GM20431 (cell line): ENCODE results near the gene TFDP3.

Experiments used
- in situ Hi-C: fragments of 300-500 bp; cut with MseI, MboI; formaldehyde crosslinking; loops from one replicate; pipeline ENCODE4 v1.15.0; 2020; ENCODE audit warnings: low sequenced_read_pairs; ENCODE audit not compliant: unreplicated experiment

Gene TFDP3

DNA sequence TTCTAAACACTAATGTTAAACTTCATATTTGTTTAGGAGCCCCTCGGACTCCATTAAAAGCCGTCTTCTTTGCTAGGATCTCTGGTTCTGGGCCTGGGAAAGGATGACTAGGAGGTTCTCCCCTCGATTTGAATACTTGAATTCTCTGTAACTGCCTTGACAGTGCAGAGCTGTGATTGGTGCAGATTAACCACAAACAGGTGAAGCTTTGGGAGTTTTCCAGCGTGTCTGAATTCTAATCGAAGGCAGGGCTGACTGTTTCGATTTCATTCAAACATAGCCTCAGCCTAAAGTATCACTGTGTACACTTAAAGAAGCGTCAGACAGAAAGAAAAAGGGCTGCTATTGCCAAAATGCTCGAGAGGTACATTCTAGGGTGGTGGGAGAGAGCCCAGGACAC, 29.0 kb downstream of the TFDP3 start:
- in situ Hi-C loops = no loop called here

DNA sequence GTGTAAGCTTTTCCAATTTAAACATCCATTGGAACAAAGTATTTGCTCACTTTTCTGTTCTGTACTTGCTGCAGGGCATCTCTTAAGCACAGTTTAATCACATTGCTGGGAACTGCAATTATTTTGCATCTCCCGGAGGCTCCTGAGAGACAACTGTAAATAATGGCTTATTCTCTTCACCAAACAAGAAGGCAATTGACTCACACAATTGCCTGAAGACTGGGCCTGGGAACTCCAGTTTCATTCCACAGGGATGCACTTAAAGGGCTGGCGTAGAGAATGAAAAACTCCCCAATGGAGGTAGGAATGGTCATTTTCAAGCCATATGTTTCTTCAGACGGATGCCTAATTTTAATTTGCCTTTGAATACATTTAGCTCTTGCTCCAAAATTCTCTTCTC, 29.5 kb downstream of the TFDP3 start:
- in situ Hi-C loops = no loop called here

DNA sequence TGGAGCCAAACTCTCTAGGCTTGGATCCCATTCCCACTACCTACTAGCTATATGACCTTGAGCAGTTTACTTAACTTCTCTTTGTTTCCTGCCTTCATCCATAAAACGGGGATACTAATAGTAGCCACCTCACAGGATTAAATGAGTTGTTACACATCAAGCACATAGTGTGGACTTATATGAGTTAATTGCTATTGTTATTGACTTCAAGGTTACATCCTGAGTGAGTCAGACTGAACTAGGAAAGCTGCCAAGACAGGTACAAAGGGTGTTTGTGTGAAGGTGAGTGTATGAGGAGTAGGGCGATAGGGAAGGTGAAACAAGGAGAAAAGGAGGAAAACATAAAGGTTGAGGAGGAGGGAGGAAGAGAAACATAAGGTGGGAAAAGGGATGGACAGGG, 32.2 kb downstream of the TFDP3 start:
- in situ Hi-C loops = no loop called here

DNA sequence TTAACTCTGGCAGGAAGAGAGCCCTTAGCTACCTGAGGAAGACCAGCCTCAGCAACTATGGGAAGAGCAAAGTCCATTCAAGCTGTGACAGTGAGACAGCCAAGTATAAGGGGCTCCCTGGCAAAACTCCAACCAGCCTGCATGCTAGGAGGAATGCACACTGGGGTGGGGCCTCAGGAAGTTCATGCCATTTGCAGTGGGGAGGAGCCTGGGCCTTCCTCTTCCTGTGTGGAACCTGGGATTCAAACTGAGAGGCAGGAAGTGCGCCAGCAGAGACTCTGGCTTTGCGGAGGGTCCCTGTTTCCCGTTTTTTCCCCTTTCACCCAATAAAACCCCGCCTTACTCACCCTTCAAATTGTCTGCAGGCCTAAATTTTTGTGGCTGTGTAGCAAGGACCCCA, 33.0 kb downstream of the TFDP3 start:
- in situ Hi-C loops = no loop called here

DNA sequence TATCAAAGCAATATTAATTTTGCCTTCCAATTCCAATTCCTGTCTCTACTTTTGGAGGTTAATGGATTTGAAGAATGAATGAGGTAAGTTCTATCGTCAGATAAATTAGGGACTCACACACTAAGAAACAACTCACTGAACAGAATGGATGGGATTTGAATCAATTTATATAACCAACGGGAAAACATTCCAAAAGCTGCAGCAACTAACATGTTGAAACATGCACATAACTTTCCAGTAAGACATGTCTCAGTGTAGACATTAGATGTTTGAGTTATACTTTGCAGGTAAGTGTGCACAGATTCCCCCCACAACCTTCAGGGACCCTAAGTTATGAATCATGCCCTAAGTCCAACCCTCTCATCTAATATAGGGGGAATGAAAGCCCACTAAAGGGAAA, 34.3 kb downstream of the TFDP3 start:
- in situ Hi-C loops = no loop called here

DNA sequence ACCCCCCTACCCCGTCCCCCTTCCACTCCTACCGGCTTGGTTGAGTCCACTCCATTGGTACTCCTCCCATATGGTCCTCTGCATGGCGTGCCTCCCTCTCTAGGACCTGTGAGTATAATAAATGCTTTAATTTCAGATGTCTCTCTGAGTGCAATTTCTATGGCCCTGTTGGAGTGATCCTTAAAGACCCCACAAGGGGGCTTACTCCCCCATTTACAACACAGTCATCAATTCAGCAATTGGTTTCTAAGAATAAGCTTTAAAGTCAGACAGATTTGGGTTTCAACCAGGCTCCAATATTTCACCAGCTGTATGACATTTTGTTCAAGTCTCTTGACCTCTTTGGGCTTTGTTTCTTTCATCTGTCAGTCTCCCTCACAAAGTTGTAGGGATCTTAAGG, 38.7 kb downstream of the TFDP3 start:
- in situ Hi-C loops = no loop called here

DNA sequence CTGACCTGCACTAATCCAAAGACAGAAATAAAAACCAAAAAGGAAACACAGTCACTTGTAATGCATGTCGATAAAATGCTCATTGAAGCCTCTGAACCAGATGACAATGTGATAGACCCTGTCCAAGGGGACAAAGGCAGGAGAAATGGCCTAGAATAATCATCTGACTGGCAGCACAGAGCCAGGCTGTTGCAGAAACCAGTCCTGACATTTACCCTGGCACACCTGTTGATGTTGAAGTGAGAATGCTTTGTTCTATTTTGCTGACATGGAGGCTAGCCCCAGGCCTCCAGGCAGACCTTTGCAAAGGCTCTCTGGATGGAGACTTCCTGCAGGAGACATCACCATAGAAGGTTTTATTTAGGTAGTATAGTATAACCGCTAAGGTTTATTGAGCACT, 41.0 kb downstream of the TFDP3 start:
- in situ Hi-C loops = no loop called here

DNA sequence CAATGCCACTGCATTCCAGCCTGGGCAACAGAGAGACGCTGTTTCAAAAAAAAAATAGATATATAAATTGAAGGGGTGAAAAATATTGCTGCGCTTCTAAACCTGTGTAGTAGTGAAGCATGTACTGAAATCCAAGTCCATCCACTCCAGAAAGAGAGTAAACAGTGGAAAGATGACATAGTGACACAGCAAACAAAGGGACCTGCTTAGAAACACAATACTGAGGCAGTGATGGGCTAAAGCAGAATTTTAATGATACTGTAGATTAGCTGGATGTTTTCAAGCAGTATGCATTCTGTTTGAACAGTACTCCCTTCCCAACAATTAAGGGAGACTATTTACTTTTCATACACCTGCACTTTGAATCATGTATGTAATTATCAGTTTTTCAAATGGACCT, 42.5 kb downstream of the TFDP3 start:
- in situ Hi-C loops = no loop called here

DNA sequence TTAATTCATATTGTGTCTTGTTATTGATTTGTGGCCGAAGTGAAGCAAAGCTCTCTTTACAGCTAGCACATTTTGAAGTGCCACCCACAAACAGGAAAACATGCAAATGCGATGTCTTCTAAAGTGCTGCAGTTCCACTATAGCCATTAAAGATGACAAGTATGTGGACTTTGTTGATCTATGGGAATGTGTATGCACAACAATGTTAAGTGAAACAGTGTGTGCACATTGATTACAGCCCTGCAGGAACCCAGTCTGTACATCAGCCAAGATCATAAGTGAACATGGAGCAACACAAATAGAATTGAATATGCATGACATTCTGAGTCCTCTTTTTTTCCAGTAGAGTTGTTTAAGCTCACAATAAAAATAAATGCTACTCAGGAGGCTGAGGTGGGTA, 43.0 kb downstream of the TFDP3 start:
- in situ Hi-C loops = no loop called here

DNA sequence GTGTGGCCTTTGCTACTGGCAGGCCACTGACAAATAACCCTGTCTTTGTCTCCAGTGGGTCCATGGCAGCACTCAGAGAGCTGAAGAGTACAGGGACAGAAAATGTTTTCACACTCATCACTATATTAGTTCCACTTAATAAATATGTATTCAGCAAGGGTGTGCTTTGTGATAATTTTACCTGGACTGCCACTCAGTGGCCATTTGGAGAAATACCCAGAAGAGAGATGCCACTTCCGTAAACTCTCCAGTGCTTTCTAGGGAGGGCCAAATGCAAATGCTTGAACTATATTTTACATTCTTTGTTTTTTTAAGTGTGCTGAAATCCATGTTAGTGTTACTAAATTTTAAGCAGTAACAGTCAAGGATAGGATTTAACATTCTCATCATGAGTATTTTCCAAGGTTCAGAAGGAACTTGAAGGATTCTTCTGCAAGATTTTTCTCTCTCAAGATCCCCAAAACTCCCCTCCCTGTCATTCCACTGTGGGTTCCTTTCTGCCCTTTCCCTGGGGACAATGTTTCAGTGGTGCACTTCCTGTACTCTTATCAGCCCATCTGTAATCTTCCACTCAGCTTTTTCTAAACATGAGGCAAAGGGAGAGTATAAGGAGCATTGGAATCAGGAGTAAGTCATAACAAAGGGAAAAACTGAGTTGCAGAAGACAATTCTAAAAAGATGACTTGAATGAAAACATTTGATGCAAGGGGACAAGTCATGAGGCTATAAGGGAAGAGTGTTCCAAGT, 46.0 kb downstream of the TFDP3 start:
- in situ Hi-C loops = no loop called here
